WTC11 (cell line): ENCODE measurements around the gene TMEM271. TPM values are rescaled to one million over a fixed set of nuclear protein-coding genes. Genes with fewer than 3 reads are reported as not detected.
"Not testable (repeated sequence)": the region's sequence is repeated elsewhere in the genome, so short reads cannot be mapped to it uniquely, and the experiment has no call there.

Source experiments
- ATAC-seq: fragments of 200-7000 bp; cut with Tn5 transposase; 2 replicates; pipeline ENCODE4 v1.10.0; 2021; ENCODE audit warnings: mild to moderate bottlenecking, moderate library complexity
- CTCF ChIA-PET: fragments of 300-600 bp; sonication (Branson Sonifier 250); formaldehyde crosslinking; loops from one replicate; lab custom pipeline; 2021; ENCODE audit warnings: antibody characterized with exemption; lab: Charles Lee
- POLR2A ChIA-PET: fragments of 350-600 bp; sonication (Branson Sonifier 250); formaldehyde crosslinking; loops from one replicate; lab custom pipeline; 2021; ENCODE audit warnings: antibody characterized with exemption; lab: Charles Lee
- DNase-seq: peaks from one replicate; pipeline ENCODE4 v3.0.0; 2021; ENCODE audit warnings: low spot score
- H3K27ac Mint-ChIP-seq: 2 replicates; pipeline ENCODE4 v1.8.0; 2021; ENCODE audit warnings: mixed read lengths
- H3K27me3 Mint-ChIP-seq: 2 replicates; pipeline ENCODE4 v1.8.0; 2021; ENCODE audit warnings: low read depth, mild to moderate bottlenecking, moderate library complexity, mixed read lengths
- H3K36me3 Mint-ChIP-seq: 2 replicates; pipeline ENCODE4 v1.8.0; 2021; ENCODE audit warnings: mixed read lengths
- H3K4me1 Mint-ChIP-seq: 2 replicates; pipeline ENCODE4 v1.8.0; 2022; ENCODE audit warnings: mixed read lengths
- H3K4me3 Mint-ChIP-seq: 2 replicates; pipeline ENCODE4 v1.8.0; 2021; ENCODE audit warnings: mild to moderate bottlenecking, moderate library complexity, mixed read lengths
- H3K9me3 Mint-ChIP-seq: 2 replicates; pipeline ENCODE4 v1.8.0; 2021; ENCODE audit warnings: mixed read lengths
- EMX1 ChIP-seq: fragments of 250-450 bp; sonication (Bioruptor Pico); IDR thresholded peaks from 2 replicates; pipeline ENCODE4 v1.8.0; 2021; ENCODE audit warnings: mild to moderate bottlenecking
- ESRRA ChIP-seq: sonication (generic); formaldehyde crosslinking; IDR thresholded peaks from 2 replicates; pipeline ENCODE4 v1.8.1; 2022; ENCODE audit warnings: mild to moderate bottlenecking, missing genetic modification reagents, borderline replicate concordance
- ETV6 ChIP-seq: sonication (generic); formaldehyde crosslinking; IDR thresholded peaks from 2 replicates; pipeline ENCODE4 v1.8.1; 2022; ENCODE audit warnings: mild to moderate bottlenecking, missing genetic modification reagents
- FOXP1 ChIP-seq: sonication (generic); formaldehyde crosslinking; IDR thresholded peaks from 2 replicates; pipeline ENCODE4 v1.8.0; 2022; ENCODE audit warnings: missing genetic modification reagents, mild to moderate bottlenecking, moderate library complexity, borderline replicate concordance
- MYBL2 ChIP-seq: sonication (generic); formaldehyde crosslinking; IDR thresholded peaks from 2 replicates; pipeline ENCODE4 v1.8.1; 2023; ENCODE audit warnings: mild to moderate bottlenecking, moderate library complexity, missing genetic modification reagents
- NFE2L1 ChIP-seq: sonication (generic); formaldehyde crosslinking; IDR thresholded peaks from 2 replicates; pipeline ENCODE4 v1.8.1; 2023; ENCODE audit warnings: missing genetic modification reagents
- NR1H2 ChIP-seq: sonication (generic); formaldehyde crosslinking; IDR thresholded peaks from 2 replicates; pipeline ENCODE4 v1.9.0; 2021; ENCODE audit warnings: mild to moderate bottlenecking, moderate library complexity, missing genetic modification reagents
- NR3C1 ChIP-seq: sonication (generic); formaldehyde crosslinking; conservative IDR thresholded peaks from 2 replicates; pipeline ENCODE4 v1.8.1; 2023; ENCODE audit warnings: low read depth, mild to moderate bottlenecking, missing genetic modification reagents
- SMAD4 ChIP-seq: sonication (generic); formaldehyde crosslinking; IDR thresholded peaks from 2 replicates; pipeline ENCODE4 v1.8.0; 2022; ENCODE audit warnings: mild to moderate bottlenecking, missing genetic modification reagents
- TCF7 ChIP-seq: sonication (generic); formaldehyde crosslinking; IDR thresholded peaks from 2 replicates; pipeline ENCODE4 v1.8.0; 2022; ENCODE audit warnings: mild to moderate bottlenecking, low read depth, missing genetic modification reagents, moderate library complexity
- ZNF219 ChIP-seq: sonication (generic); formaldehyde crosslinking; IDR thresholded peaks from 2 replicates; pipeline ENCODE4 v1.8.0; 2023; ENCODE audit warnings: missing genetic modification reagents, mild to moderate bottlenecking, borderline replicate concordance
- ZNF232 ChIP-seq: sonication (generic); formaldehyde crosslinking; IDR thresholded peaks from 2 replicates; pipeline ENCODE4 v1.8.0; 2022; ENCODE audit warnings: mild to moderate bottlenecking, missing genetic modification reagents
- ZNF671 ChIP-seq: fragments of 250-450 bp; sonication (Bioruptor Pico); IDR thresholded peaks from 2 replicates; pipeline ENCODE4 v1.8.0; 2021; ENCODE audit warnings: mild to moderate bottlenecking
- total RNA-seq: library from RNA; stranded (reverse); gene quantifications from 3 replicates; pipeline ENCODE4 v1.2.3, GENCODE V29; 2021
- TF ChIP-seq, protein P1 (sequence below): sonication (generic); formaldehyde crosslinking; IDR thresholded peaks from 2 replicates; pipeline ENCODE4 v1.8.1; 2022; ENCODE audit warnings: low read depth, mild to moderate bottlenecking, moderate library complexity, missing genetic modification reagents, borderline replicate concordance
- TF ChIP-seq, protein P2 (sequence below): sonication (generic); formaldehyde crosslinking; IDR thresholded peaks from 2 replicates; pipeline ENCODE4 v1.8.0; 2023; ENCODE audit warnings: mild to moderate bottlenecking, missing genetic modification reagents
- TF ChIP-seq, protein P3 (sequence below): fragments of 200-600 bp; IDR thresholded peaks from 2 replicates; pipeline ENCODE4 v1.8.0; 2022; ENCODE audit warnings: antibody characterized with exemption
- TF ChIP-seq, protein P4 (sequence below): sonication (generic); formaldehyde crosslinking; IDR thresholded peaks from 2 replicates; pipeline ENCODE4 v1.8.0; 2022; ENCODE audit warnings: mild to moderate bottlenecking, missing genetic modification reagents
- TF ChIP-seq, protein P5 (sequence below): sonication (generic); formaldehyde crosslinking; IDR thresholded peaks from 2 replicates; pipeline ENCODE4 v1.8.1; 2023; ENCODE audit warnings: mild to moderate bottlenecking, missing genetic modification reagents, borderline replicate concordance
- TF ChIP-seq, protein P6 (sequence below): fragments of 250-450 bp; sonication (Bioruptor Pico); IDR thresholded peaks from 2 replicates; pipeline ENCODE4 v1.8.0; 2021; ENCODE audit warnings: mild to moderate bottlenecking
- TF ChIP-seq, protein P7 (sequence below): sonication (generic); formaldehyde crosslinking; conservative IDR thresholded peaks from 2 replicates; pipeline ENCODE4 v1.8.1; 2023; ENCODE audit warnings: mild to moderate bottlenecking, low read depth, missing genetic modification reagents, moderate library complexity

The TMEM271 gene
- total RNA-seq, 1 experiment from 2014 or later, result 0.31 TPM

DNA sequence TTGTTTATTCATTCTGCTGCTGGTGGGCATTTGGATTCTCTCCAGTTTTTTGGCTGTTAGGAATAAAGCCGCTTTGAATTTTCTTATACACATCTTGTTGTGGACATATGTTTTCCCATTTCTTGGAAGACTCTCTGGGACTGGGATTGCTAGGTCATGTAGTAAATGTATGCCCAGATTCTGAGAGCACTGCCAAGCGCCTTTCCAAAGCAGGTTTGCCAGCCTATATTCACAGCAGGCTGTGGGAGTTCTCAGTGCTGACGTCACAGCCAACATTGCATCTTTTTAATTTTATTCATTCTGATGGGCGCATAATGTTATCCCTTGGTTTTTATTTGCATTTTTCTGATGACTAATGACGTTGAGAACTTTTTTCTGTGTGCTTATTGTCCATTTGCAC lies 24.1 kb downstream of the TMEM271 start:
- Mint-ChIP-seq H3K4me3 (no peak overlapping the region), H3K27ac (no peak overlapping the region), H3K4me1 (no peaks in the 10 kb centered on the region; the same call in 1 of the 2 replicates), H3K36me3 (peaks cover 10% of the 10 kb centered on the region; the same call in 1 of the 2 replicates), H3K27me3 (peaks cover 21% of the 10 kb centered on the region), H3K9me3 (peaks cover 30% of the 10 kb centered on the region)
- TF ChIP-seq SMAD4 (CRISPR knock-in tag) (no peak), NFE2L1 (no peak), TCF7 (CRISPR knock-in tag) (no peak), ZNF232 (no peak), NR3C1 (CRISPR knock-in tag) (no peak), EMX1 (CRISPR knock-in tag) (no peak), ESRRA (CRISPR knock-in tag) (no peak), FOXP1 (no peak), ETV6 (CRISPR knock-in tag) (no peak), NR1H2 (CRISPR knock-in tag) (no peak), MYBL2 (CRISPR knock-in tag) (no peak), ZNF671 (CRISPR knock-in tag) (no peak), ZNF219 (no peak)
- TF ChIP-seq, protein P1, sequence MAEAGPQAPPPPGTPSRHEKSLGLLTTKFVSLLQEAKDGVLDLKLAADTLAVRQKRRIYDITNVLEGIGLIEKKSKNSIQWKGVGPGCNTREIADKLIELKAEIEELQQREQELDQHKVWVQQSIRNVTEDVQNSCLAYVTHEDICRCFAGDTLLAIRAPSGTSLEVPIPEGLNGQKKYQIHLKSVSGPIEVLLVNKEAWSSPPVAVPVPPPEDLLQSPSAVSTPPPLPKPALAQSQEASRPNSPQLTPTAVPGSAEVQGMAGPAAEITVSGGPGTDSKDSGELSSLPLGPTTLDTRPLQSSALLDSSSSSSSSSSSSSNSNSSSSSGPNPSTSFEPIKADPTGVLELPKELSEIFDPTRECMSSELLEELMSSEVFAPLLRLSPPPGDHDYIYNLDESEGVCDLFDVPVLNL (CRISPR knock-in tag), result no peak
- TF ChIP-seq, protein P2, sequence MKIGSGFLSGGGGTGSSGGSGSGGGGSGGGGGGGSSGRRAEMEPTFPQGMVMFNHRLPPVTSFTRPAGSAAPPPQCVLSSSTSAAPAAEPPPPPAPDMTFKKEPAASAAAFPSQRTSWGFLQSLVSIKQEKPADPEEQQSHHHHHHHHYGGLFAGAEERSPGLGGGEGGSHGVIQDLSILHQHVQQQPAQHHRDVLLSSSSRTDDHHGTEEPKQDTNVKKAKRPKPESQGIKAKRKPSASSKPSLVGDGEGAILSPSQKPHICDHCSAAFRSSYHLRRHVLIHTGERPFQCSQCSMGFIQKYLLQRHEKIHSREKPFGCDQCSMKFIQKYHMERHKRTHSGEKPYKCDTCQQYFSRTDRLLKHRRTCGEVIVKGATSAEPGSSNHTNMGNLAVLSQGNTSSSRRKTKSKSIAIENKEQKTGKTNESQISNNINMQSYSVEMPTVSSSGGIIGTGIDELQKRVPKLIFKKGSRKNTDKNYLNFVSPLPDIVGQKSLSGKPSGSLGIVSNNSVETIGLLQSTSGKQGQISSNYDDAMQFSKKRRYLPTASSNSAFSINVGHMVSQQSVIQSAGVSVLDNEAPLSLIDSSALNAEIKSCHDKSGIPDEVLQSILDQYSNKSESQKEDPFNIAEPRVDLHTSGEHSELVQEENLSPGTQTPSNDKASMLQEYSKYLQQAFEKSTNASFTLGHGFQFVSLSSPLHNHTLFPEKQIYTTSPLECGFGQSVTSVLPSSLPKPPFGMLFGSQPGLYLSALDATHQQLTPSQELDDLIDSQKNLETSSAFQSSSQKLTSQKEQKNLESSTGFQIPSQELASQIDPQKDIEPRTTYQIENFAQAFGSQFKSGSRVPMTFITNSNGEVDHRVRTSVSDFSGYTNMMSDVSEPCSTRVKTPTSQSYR, result no peak
- TF ChIP-seq, protein P3, sequence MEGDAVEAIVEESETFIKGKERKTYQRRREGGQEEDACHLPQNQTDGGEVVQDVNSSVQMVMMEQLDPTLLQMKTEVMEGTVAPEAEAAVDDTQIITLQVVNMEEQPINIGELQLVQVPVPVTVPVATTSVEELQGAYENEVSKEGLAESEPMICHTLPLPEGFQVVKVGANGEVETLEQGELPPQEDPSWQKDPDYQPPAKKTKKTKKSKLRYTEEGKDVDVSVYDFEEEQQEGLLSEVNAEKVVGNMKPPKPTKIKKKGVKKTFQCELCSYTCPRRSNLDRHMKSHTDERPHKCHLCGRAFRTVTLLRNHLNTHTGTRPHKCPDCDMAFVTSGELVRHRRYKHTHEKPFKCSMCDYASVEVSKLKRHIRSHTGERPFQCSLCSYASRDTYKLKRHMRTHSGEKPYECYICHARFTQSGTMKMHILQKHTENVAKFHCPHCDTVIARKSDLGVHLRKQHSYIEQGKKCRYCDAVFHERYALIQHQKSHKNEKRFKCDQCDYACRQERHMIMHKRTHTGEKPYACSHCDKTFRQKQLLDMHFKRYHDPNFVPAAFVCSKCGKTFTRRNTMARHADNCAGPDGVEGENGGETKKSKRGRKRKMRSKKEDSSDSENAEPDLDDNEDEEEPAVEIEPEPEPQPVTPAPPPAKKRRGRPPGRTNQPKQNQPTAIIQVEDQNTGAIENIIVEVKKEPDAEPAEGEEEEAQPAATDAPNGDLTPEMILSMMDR, result no peak
- TF ChIP-seq, protein P4, sequence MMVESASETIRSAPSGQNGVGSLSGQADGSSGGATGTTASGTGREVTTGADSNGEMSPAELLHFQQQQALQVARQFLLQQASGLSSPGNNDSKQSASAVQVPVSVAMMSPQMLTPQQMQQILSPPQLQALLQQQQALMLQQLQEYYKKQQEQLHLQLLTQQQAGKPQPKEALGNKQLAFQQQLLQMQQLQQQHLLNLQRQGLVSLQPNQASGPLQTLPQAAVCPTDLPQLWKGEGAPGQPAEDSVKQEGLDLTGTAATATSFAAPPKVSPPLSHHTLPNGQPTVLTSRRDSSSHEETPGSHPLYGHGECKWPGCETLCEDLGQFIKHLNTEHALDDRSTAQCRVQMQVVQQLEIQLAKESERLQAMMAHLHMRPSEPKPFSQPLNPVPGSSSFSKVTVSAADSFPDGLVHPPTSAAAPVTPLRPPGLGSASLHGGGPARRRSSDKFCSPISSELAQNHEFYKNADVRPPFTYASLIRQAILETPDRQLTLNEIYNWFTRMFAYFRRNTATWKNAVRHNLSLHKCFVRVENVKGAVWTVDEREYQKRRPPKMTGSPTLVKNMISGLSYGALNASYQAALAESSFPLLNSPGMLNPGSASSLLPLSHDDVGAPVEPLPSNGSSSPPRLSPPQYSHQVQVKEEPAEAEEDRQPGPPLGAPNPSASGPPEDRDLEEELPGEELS, result no peak
- TF ChIP-seq, protein P5, sequence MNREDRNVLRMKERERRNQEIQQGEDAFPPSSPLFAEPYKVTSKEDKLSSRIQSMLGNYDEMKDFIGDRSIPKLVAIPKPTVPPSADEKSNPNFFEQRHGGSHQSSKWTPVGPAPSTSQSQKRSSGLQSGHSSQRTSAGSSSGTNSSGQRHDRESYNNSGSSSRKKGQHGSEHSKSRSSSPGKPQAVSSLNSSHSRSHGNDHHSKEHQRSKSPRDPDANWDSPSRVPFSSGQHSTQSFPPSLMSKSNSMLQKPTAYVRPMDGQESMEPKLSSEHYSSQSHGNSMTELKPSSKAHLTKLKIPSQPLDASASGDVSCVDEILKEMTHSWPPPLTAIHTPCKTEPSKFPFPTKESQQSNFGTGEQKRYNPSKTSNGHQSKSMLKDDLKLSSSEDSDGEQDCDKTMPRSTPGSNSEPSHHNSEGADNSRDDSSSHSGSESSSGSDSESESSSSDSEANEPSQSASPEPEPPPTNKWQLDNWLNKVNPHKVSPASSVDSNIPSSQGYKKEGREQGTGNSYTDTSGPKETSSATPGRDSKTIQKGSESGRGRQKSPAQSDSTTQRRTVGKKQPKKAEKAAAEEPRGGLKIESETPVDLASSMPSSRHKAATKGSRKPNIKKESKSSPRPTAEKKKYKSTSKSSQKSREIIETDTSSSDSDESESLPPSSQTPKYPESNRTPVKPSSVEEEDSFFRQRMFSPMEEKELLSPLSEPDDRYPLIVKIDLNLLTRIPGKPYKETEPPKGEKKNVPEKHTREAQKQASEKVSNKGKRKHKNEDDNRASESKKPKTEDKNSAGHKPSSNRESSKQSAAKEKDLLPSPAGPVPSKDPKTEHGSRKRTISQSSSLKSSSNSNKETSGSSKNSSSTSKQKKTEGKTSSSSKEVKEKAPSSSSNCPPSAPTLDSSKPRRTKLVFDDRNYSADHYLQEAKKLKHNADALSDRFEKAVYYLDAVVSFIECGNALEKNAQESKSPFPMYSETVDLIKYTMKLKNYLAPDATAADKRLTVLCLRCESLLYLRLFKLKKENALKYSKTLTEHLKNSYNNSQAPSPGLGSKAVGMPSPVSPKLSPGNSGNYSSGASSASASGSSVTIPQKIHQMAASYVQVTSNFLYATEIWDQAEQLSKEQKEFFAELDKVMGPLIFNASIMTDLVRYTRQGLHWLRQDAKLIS (CRISPR knock-in tag), result no peak
- TF ChIP-seq, protein P6, sequence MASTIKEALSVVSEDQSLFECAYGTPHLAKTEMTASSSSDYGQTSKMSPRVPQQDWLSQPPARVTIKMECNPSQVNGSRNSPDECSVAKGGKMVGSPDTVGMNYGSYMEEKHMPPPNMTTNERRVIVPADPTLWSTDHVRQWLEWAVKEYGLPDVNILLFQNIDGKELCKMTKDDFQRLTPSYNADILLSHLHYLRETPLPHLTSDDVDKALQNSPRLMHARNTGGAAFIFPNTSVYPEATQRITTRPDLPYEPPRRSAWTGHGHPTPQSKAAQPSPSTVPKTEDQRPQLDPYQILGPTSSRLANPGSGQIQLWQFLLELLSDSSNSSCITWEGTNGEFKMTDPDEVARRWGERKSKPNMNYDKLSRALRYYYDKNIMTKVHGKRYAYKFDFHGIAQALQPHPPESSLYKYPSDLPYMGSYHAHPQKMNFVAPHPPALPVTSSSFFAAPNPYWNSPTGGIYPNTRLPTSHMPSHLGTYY, result no peak
- TF ChIP-seq, protein P7, sequence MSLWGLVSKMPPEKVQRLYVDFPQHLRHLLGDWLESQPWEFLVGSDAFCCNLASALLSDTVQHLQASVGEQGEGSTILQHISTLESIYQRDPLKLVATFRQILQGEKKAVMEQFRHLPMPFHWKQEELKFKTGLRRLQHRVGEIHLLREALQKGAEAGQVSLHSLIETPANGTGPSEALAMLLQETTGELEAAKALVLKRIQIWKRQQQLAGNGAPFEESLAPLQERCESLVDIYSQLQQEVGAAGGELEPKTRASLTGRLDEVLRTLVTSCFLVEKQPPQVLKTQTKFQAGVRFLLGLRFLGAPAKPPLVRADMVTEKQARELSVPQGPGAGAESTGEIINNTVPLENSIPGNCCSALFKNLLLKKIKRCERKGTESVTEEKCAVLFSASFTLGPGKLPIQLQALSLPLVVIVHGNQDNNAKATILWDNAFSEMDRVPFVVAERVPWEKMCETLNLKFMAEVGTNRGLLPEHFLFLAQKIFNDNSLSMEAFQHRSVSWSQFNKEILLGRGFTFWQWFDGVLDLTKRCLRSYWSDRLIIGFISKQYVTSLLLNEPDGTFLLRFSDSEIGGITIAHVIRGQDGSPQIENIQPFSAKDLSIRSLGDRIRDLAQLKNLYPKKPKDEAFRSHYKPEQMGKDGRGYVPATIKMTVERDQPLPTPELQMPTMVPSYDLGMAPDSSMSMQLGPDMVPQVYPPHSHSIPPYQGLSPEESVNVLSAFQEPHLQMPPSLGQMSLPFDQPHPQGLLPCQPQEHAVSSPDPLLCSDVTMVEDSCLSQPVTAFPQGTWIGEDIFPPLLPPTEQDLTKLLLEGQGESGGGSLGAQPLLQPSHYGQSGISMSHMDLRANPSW (CRISPR knock-in tag), result no peak
- ChIA-PET POLR2A (no interaction called here), CTCF (no interaction called here)
- DNase-seq, result no peak
- ATAC-seq, result no peak

DNA sequence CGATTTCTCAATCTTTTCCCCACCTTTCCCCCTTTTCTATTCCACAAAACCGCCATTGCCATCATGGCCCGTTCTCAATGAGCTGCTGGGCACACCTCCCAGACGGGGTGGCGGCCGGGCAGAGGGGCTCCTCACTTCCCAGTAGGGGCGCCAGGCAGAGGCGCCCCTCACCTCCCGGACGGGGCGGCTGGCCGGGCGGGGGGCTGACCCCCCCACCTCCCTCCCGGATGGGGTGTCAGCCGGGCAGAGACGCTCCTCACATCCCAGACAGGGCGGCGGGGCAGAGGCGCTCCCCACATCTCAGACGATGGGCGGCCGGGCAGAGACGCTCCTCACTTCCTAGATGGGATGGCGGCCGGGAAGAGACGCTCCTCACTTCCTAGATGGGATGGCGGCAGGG lies 25.8 kb downstream of the TMEM271 start:
- ATAC-seq, H3K4me3 Mint-ChIP-seq, POLR2A ChIA-PET, H3K4me1 Mint-ChIP-seq, CTCF ChIA-PET, H3K27ac Mint-ChIP-seq, H3K36me3 Mint-ChIP-seq, DNase-seq: not testable (repeated sequence)
- H3K9me3 Mint-ChIP-seq, result peaks cover 29% of the 10 kb centered on the region
- peaks cover 22% of the 10 kb centered on the region for H3K27me3 Mint-ChIP-seq
